HL-60 (cell line): ENCODE results near the gene AKAP13.
"Not testable (repeated sequence)": the region's sequence is repeated elsewhere in the genome, so short reads cannot be mapped to it uniquely, and the experiment has no call there.

Experiments
- GABPA ChIP-seq: IDR thresholded peaks from 2 replicates; pipeline ENCODE4 v1.6.1; 2012; ENCODE audit warnings: low read depth
- POLR2AphosphoS5 ChIP-seq: IDR thresholded peaks from 2 replicates; pipeline ENCODE4 v1.6.1; 2012; ENCODE audit warnings: low read depth
- TF ChIP-seq, protein P1 (sequence below): IDR thresholded peaks from one replicate; pipeline ENCODE4 v1.5.1; 2011; ENCODE audit warnings: low read length, control low read depth, inconsistent platforms; ENCODE audit not compliant: insufficient read depth
- TF ChIP-seq, protein P2 (sequence below): IDR thresholded peaks from 2 replicates; pipeline ENCODE4 v1.6.1; 2012; ENCODE audit warnings: low read depth; ENCODE audit not compliant: insufficient replicate concordance

DNA sequence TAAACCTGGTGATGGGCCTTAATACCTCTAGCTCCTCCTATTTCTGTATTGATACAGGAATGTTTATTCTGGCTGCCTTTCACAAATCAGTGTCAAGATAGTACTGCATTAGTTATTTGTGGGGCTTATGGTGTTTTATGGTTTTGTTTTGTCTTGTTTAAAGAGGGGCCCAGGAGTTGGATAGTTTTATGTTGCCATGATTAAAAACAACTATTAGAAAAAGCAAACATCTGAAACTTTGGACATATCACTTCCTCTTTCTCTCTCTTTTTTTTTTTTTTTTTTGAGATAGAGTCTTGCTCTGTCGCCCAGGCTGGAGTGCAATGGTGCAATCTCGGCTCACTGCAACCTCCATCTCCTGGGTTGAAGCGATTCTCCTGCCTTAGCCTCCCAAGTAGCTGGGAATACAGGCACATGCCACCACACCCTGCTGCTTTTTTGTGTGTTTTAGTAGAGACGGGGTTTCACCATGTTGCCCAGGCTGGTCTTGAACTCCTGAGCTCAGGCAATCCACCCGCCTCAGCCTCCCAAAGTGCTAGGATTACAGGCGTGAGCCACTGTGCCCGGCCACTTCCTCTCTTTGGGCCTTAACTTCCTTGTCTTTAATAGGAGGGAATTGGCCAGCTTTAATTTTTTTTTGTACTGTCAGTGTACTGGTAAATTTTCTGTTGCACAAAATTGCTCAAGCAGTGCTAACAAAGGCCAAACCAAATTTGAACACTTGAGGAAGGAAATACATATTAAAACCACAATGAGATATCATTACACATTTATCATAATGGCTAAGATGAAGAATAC lies 155.3 kb downstream of the AKAP13 start:
- TF ChIP-seq, protein P1, sequence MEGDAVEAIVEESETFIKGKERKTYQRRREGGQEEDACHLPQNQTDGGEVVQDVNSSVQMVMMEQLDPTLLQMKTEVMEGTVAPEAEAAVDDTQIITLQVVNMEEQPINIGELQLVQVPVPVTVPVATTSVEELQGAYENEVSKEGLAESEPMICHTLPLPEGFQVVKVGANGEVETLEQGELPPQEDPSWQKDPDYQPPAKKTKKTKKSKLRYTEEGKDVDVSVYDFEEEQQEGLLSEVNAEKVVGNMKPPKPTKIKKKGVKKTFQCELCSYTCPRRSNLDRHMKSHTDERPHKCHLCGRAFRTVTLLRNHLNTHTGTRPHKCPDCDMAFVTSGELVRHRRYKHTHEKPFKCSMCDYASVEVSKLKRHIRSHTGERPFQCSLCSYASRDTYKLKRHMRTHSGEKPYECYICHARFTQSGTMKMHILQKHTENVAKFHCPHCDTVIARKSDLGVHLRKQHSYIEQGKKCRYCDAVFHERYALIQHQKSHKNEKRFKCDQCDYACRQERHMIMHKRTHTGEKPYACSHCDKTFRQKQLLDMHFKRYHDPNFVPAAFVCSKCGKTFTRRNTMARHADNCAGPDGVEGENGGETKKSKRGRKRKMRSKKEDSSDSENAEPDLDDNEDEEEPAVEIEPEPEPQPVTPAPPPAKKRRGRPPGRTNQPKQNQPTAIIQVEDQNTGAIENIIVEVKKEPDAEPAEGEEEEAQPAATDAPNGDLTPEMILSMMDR, result not testable (repeated sequence)
- TF ChIP-seq, protein P2, sequence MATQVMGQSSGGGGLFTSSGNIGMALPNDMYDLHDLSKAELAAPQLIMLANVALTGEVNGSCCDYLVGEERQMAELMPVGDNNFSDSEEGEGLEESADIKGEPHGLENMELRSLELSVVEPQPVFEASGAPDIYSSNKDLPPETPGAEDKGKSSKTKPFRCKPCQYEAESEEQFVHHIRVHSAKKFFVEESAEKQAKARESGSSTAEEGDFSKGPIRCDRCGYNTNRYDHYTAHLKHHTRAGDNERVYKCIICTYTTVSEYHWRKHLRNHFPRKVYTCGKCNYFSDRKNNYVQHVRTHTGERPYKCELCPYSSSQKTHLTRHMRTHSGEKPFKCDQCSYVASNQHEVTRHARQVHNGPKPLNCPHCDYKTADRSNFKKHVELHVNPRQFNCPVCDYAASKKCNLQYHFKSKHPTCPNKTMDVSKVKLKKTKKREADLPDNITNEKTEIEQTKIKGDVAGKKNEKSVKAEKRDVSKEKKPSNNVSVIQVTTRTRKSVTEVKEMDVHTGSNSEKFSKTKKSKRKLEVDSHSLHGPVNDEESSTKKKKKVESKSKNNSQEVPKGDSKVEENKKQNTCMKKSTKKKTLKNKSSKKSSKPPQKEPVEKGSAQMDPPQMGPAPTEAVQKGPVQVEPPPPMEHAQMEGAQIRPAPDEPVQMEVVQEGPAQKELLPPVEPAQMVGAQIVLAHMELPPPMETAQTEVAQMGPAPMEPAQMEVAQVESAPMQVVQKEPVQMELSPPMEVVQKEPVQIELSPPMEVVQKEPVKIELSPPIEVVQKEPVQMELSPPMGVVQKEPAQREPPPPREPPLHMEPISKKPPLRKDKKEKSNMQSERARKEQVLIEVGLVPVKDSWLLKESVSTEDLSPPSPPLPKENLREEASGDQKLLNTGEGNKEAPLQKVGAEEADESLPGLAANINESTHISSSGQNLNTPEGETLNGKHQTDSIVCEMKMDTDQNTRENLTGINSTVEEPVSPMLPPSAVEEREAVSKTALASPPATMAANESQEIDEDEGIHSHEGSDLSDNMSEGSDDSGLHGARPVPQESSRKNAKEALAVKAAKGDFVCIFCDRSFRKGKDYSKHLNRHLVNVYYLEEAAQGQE, result not testable (repeated sequence)
- not testable (repeated sequence) for TF ChIP-seq POLR2AphosphoS5, GABPA
